Testis (tissue), 2 donors: ENCODE results near the gene PYCR2.

Experiments used
- CTCF ChIP-seq, 3 experiments: fragments of 450-650 bp in 2 of 3; fragments of 200-600 bp in 1 of 3; sonication (generic) in 1 of 3; IDR thresholded peaks; one replicate each; pipeline ENCODE4 v1.5.1; 2016 to 2019; ENCODE audit warnings: antibody characterized with exemption in 3 of 3, mild to moderate bottlenecking in 2 of 3, moderate library complexity in 1 of 3
- POLR2A ChIP-seq: fragments of 450-650 bp; IDR thresholded peaks from one replicate; pipeline ENCODE4 v1.6.1; 2017; ENCODE audit warnings: antibody characterized with exemption, mild to moderate bottlenecking, moderate library complexity

- TF ChIP-seq CTCF (IDR thresholded peaks at IDR 0.05) (no peak), POLR2A (no peak)
Measured at GRCh38 chr1:225963735-225964530, 39.9 kb upstream of the PYCR2 start.
